Measurements from ENCODE around the gene PPP1R2B. TPM values are rescaled to one million over a fixed set of nuclear protein-coding genes. Genes with fewer than 3 reads are reported as not detected.
"Not testable (repeated sequence)": the region's sequence is repeated elsewhere in the genome, so short reads cannot be mapped to it uniquely, and the experiment has no call there.

PPP1R2B gene
- not detected for polyA plus RNA-seq (ENCODE audit: insufficient read length)

- DNase-seq: no peak
These were observed at the start of gene PPP1R2B for GRCh38 chr5:156850206-156850751. PPP1R2B (plus strand) TSS chr5:156850295; CDS start chr5:156850563, 268 bp downstream.

- no peak for DNase-seq
These were observed 49.2 kb upstream of the PPP1R2B start for GRCh38 chr5:156800929-156801328.

- DNase-seq: no peak
These were observed 47.6 kb upstream of the PPP1R2B start for GRCh38 chr5:156802501-156802900.

GRCh38 chr5:156803404-156803803, 46.7 kb upstream of the PPP1R2B start:
- DNase-seq: no peak

GRCh38 chr5:156812959-156813358, 37.1 kb upstream of the PPP1R2B start:
- no peak for DNase-seq

- peak; percentile 25 for DNase-seq
These were observed 34.0 kb upstream of the PPP1R2B start for GRCh38 chr5:156815988-156816599.

- DNase-seq: no peak
These were observed 30.6 kb upstream of the PPP1R2B start for GRCh38 chr5:156819537-156819936.

- no peak for DNase-seq
These were observed 30.0 kb upstream of the PPP1R2B start for GRCh38 chr5:156819967-156820581.

GRCh38 chr5:156824241-156824640, 25.9 kb upstream of the PPP1R2B start:
- DNase-seq: no peak

GRCh38 chr5:156824800-156825199, 25.3 kb upstream of the PPP1R2B start:
- peak; percentile 63 for DNase-seq

GRCh38 chr5:156825688-156826087, 24.4 kb upstream of the PPP1R2B start:
- no peak for DNase-seq

- DNase-seq: no peak
These were observed 23.9 kb upstream of the PPP1R2B start for GRCh38 chr5:156826150-156826549.

GRCh38 chr5:156834916-156835315, 15.2 kb upstream of the PPP1R2B start:
- DNase-seq: no peak

GRCh38 chr5:156835905-156836304, 14.2 kb upstream of the PPP1R2B start:
- DNase-seq: no peak

GRCh38 chr5:156836846-156837245, 13.2 kb upstream of the PPP1R2B start:
- peak; percentile 22 for DNase-seq

- no peak for DNase-seq
These were observed 11.1 kb upstream of the PPP1R2B start for GRCh38 chr5:156838961-156839360.

- DNase-seq: no peak
These were observed 8.4 kb upstream of the PPP1R2B start for GRCh38 chr5:156841737-156842136.

- no peak for DNase-seq
These were observed 3.2 kb upstream of the PPP1R2B start for GRCh38 chr5:156846914-156847313.

GRCh38 chr5:156848447-156848846, 1.6 kb upstream of the PPP1R2B start:
- DNase-seq: not testable (repeated sequence)

- DNase-seq: no peak
These were observed 1.8 kb downstream of the PPP1R2B start for GRCh38 chr5:156851880-156852279.

GRCh38 chr5:156853055-156853454, 3.0 kb downstream of the PPP1R2B start:
- DNase-seq: not testable (repeated sequence)

GRCh38 chr5:156865427-156865826, 15.3 kb downstream of the PPP1R2B start:
- no peak for DNase-seq

GRCh38 chr5:156870498-156870839, 20.4 kb downstream of the PPP1R2B start:
- DNase-seq: no peak

GRCh38 chr5:156871212-156871611, 21.1 kb downstream of the PPP1R2B start:
- no peak for DNase-seq
